Endothelial cell (in vitro differentiated cells): ENCODE data around the gene EPG5. TPM values are rescaled to one million over a fixed set of nuclear protein-coding genes. Genes with fewer than 3 reads are reported as not detected.
A peak's percentile ranks its signal among the peaks of the same experiment; 100 is the strongest.

Experiments used
- DNase-seq: peaks from one replicate; pipeline ENCODE4 v3.0.0; 2021; ENCODE audit warnings: low spot score
- H3K27ac Mint-ChIP-seq: one replicate; pipeline ENCODE4 v1.8.0; 2021; ENCODE audit warnings: mixed read lengths, inconsistent platforms; ENCODE audit not compliant: unreplicated experiment
- H3K27me3 Mint-ChIP-seq: one replicate; pipeline ENCODE4 v1.8.0; 2021; ENCODE audit warnings: mild to moderate bottlenecking, moderate library complexity, mixed read lengths, inconsistent platforms; ENCODE audit not compliant: unreplicated experiment
- H3K36me3 Mint-ChIP-seq: one replicate; pipeline ENCODE4 v1.8.0; 2021; ENCODE audit warnings: mild to moderate bottlenecking, low read depth, mixed read lengths, inconsistent platforms; ENCODE audit not compliant: unreplicated experiment
- H3K4me1 Mint-ChIP-seq: one replicate; pipeline ENCODE4 v1.8.0; 2021; ENCODE audit warnings: mild to moderate bottlenecking, mixed read lengths, inconsistent platforms; ENCODE audit not compliant: unreplicated experiment
- H3K4me3 Mint-ChIP-seq: one replicate; pipeline ENCODE4 v1.8.0; 2021; ENCODE audit warnings: mild to moderate bottlenecking, mixed read lengths, inconsistent platforms; ENCODE audit not compliant: unreplicated experiment
- H3K9me3 Mint-ChIP-seq: one replicate; pipeline ENCODE4 v1.8.0; 2021; ENCODE audit warnings: mixed read lengths, inconsistent platforms; ENCODE audit not compliant: unreplicated experiment
- CTCF ChIP-seq: fragments of 200-600 bp; sonication (generic); IDR thresholded peaks from one replicate; pipeline ENCODE4 v1.5.0; 2021; ENCODE audit warnings: antibody characterized with exemption; ENCODE audit not compliant: unreplicated experiment
- total RNA-seq: library from RNA; stranded (reverse); fragmentation: NEBNext Ultra II Directional; extraction: Animal tissue kit (Norgen Biotek cat#: 25700); gene quantifications from one replicate; pipeline ENCODE4 v1.2.1, GENCODE V29; 2021; ENCODE audit not compliant: unreplicated experiment

The EPG5 gene
- total RNA-seq, 1 donor from 2014 or later = 26.1 TPM

GRCh38 chr18:45926085-45926484, 41.0 kb downstream of the EPG5 start:
- H3K9me3 Mint-ChIP-seq = no peaks in the 10 kb centered on the region
- H3K4me3 Mint-ChIP-seq = no peak overlapping the region
- H3K27ac Mint-ChIP-seq = no peak overlapping the region
- H3K4me1 Mint-ChIP-seq = no peaks in the 10 kb centered on the region
- no peaks in the 10 kb centered on the region for H3K27me3 Mint-ChIP-seq
- H3K36me3 Mint-ChIP-seq = peaks cover 31% of the 10 kb centered on the region
- no peak for TF ChIP-seq CTCF
- DNase-seq = no peak

GRCh38 chr18:45923138-45923537, 44.0 kb downstream of the EPG5 start:
- Mint-ChIP-seq H3K4me1 (no peaks in the 10 kb centered on the region), H3K4me3 (peak overlapping the region; percentile 42), H3K27me3 (no peaks in the 10 kb centered on the region), H3K27ac (no peak overlapping the region), H3K36me3 (peaks cover 33% of the 10 kb centered on the region), H3K9me3 (no peaks in the 10 kb centered on the region)
- DNase-seq = no peak
- no peak for TF ChIP-seq CTCF

DNA sequence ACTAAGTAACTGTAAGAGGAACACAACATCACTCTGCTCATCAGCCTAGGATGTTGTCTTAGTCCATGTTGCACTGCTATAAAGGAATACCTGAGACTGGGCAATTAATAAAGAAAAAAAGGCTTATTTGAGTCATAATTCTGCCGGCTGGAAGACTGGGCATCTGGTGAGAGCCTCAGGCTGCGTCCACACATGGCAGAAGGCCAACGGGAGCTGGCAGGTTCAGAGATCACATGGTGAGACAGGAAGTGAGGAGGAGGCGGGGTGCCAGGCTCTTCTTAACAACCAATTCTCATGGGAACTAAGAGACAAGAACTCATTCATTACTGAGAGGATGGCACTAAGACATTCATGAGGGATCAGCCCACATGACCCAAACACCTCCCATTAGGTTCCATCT, 46.8 kb downstream of the EPG5 start:
- H3K4me1 Mint-ChIP-seq = no peaks in the 10 kb centered on the region
- H3K9me3 Mint-ChIP-seq = no peaks in the 10 kb centered on the region
- no peaks in the 10 kb centered on the region for H3K27me3 Mint-ChIP-seq
- H3K36me3 Mint-ChIP-seq = peaks cover 28% of the 10 kb centered on the region
- H3K27ac Mint-ChIP-seq = no peak overlapping the region
- H3K4me3 Mint-ChIP-seq = no peak overlapping the region
- TF ChIP-seq CTCF = no peak
- DNase-seq = no peak

- Mint-ChIP-seq H3K4me3 (no peak overlapping the region), H3K4me1 (no peaks in the 10 kb centered on the region), H3K27me3 (no peaks in the 10 kb centered on the region), H3K36me3 (peaks cover 26% of the 10 kb centered on the region), H3K27ac (no peak overlapping the region), H3K9me3 (no peaks in the 10 kb centered on the region)
- DNase-seq = no peak
- TF ChIP-seq CTCF = no peak
These were observed 50.8 kb downstream of the EPG5 start for GRCh38 chr18:45916302-45916701.

DNA sequence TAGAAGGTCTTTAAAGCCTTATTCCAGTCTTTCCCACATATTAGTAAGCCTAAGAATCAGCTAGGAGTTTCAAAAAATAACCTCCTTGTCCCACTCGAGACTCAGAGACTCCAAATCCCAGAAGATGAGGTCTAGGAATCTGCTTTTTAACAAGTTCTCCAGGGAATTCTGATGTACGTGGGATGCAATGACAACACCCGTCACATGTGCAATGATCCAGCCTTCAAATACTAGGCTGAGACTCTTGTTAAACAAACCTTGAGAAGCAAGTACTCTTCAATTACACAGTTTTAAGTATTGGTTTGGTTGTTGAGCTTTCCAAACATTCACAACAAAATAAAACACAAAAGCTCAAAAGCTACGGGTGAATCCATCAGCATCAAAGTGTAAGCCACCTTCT, 53.9 kb downstream of the EPG5 start:
- TF ChIP-seq CTCF = no peak
- peaks cover 26% of the 10 kb centered on the region for H3K36me3 Mint-ChIP-seq
- no peak overlapping the region for H3K27ac Mint-ChIP-seq
- DNase-seq = no peak
- no peaks in the 10 kb centered on the region for H3K27me3 Mint-ChIP-seq
- no peak overlapping the region for H3K4me3 Mint-ChIP-seq
- no peaks in the 10 kb centered on the region for H3K4me1 Mint-ChIP-seq
- H3K9me3 Mint-ChIP-seq = no peaks in the 10 kb centered on the region
